K562 (cell line): ENCODE data around the gene SPRYD7. TPM values are rescaled to one million over a fixed set of nuclear protein-coding genes. Genes with fewer than 3 reads are reported as not detected.
A peak's percentile ranks its signal among the peaks of the same experiment; 100 is the strongest.

Experiments
- MGA ChIP-seq: fragments of 450-650 bp; IDR thresholded peaks from 2 replicates; pipeline ENCODE4 v1.6.1; 2016; ENCODE audit warnings: mild to moderate bottlenecking, moderate library complexity
- PURB ChIP-seq: sonication (generic); formaldehyde crosslinking; IDR thresholded peaks from 2 replicates; pipeline ENCODE4 v1.9.0; 2021; ENCODE audit warnings: low read depth, mild to moderate bottlenecking, missing genetic modification reagents
- RBM17 ChIP-seq: fragments of 200-400 bp; formaldehyde crosslinking; IDR thresholded peaks from 2 replicates; pipeline ENCODE4 v1.6.1; 2017; ENCODE audit warnings: low read depth, mild to moderate bottlenecking, low read length, borderline replicate concordance
- RNF2 ChIP-seq: sonication (generic); IDR thresholded peaks from 2 replicates; pipeline ENCODE4 v1.6.1; 2016
- YY1 ChIP-seq, 3 experiments: IDR thresholded peaks; 2 replicates each; pipeline ENCODE4 v1.6.1; 2011; ENCODE audit warnings: low read length in 2 of 3, mild to moderate bottlenecking in 2 of 3, moderate library complexity in 2 of 3, borderline replicate concordance in 1 of 3, control low read depth in 1 of 3, low read depth in 1 of 3; ENCODE audit not compliant: insufficient read depth in 3 of 3, insufficient replicate concordance in 2 of 3, control insufficient read depth in 1 of 3, insufficient read length in 1 of 3; ENCODE audit errors: extremely low read depth in 1 of 3
- ZFP91 ChIP-seq: sonication (generic); formaldehyde crosslinking; IDR thresholded peaks from 2 replicates; pipeline ENCODE4 v1.8.0; 2022; ENCODE audit warnings: mild to moderate bottlenecking, missing genetic modification reagents
- ZNF699 ChIP-seq: fragments of 250-450 bp; sonication (Bioruptor Pico); IDR thresholded peaks from 2 replicates; pipeline ENCODE4 v1.8.0; 2021; ENCODE audit warnings: mild to moderate bottlenecking, moderate library complexity; ENCODE audit not compliant: insufficient replicate concordance
- polyA plus RNA-seq, 8 experiments: library from polyadenylated mRNA; depleted of rRNA in 4 of 8; stranded (reverse) in 5 of 8; unstranded in 3 of 8; fragments of >200 nt; fragmentation: Nextera tagmentation in 2 of 8; fragmentation: Illumina TruSeq in 1 of 8; extraction: Ambion mirVana in 2 of 8; extraction: Trizol in 1 of 8; gene quantifications; 2 replicates each; pipeline versions ENCODE4 v1.2.1 to v1.2.3, GENCODE V29; 2011 to 2014; ENCODE audit warnings: inconsistent platforms in 1 of 8, missing spikeins in 1 of 8
- total RNA-seq, 7 experiments: library from RNA; depleted of rRNA in 6 of 7; stranded (reverse); fragments of >200 nt in 6 of 7; fragmentation: Illumina TruSeq in 2 of 7; extraction: Trizol in 2 of 7; gene quantifications; 2 replicates each; pipeline versions ENCODE4 v1.2.1 to v1.2.3, GENCODE V29; 2011 to 2021; ENCODE audit warnings: low replicate concordance in 1 of 7

Gene SPRYD7
- total and polyA plus RNA-seq, 9 of the 15 experiments (the other 6 are each of a cell fraction or from before 2014, with no cell fraction given), result 4.3 to 11.0 (median 7.9) TPM

GRCh38 chr13:49936968-49937273 lies 781 bp upstream of the SPRYD7 start (continued):
- TF ChIP-seq MGA (peak; percentile 27; the same call in 1 of the 2 replicates), ZNF699 (CRISPR knock-in tag) (no peak), RNF2 (no peak), PURB (CRISPR knock-in tag) (no peak), ZFP91 (CRISPR knock-in tag) (no peak), RBM17 (no peak), YY1 (IDR thresholded peaks at IDR 0.05; ENCODE audit: borderline replicate concordance in 1 of 3, control insufficient read depth in 1 of 3, extremely low read depth in 1 of 3, insufficient read depth in 3 of 3, insufficient read length in 1 of 3, insufficient replicate concordance in 2 of 3, low read depth in 1 of 3, low read length in 2 of 3) (no peak)
